Smooth muscle cell (in vitro differentiated cells): Measurements from ENCODE around the gene RECK. TPM values are rescaled to one million over a fixed set of nuclear protein-coding genes. Genes with fewer than 3 reads are reported as not detected.

Experiments used
- DNase-seq: peaks from one replicate; lab custom pipeline; 2025; ENCODE audit not compliant: unreplicated experiment; lab: John Stamatoyannopoulos, UW
- H2AFZ ChIP-seq: fragments of 200-600 bp; sonication (generic); 2 replicates; pipeline ENCODE4 v1.6.0; 2016; ENCODE audit warnings: antibody characterized with exemption, low read depth, mild to moderate bottlenecking
- H3F3A ChIP-seq: fragments of 200-600 bp; sonication (generic); 2 replicates; pipeline ENCODE4 v1.6.0; 2017; ENCODE audit warnings: antibody characterized with exemption, low read depth
- H3K27ac ChIP-seq: fragments of 200-600 bp; sonication (generic); 2 replicates; pipeline ENCODE4 v1.5.1; 2016; ENCODE audit warnings: low read depth, mild to moderate bottlenecking
- H3K27me3 ChIP-seq: fragments of 200-600 bp; sonication (generic); 2 replicates; pipeline ENCODE4 v1.6.1; 2016; ENCODE audit warnings: low read depth, mild to moderate bottlenecking
- H3K36me3 ChIP-seq: fragments of 200-600 bp; sonication (generic); 2 replicates; pipeline ENCODE4 v1.5.1; 2016; ENCODE audit warnings: low read depth
- H3K4me1 ChIP-seq: fragments of 200-600 bp; sonication (generic); 2 replicates; pipeline ENCODE4 v1.5.1; 2016; ENCODE audit warnings: low read depth
- H3K4me2 ChIP-seq: fragments of 200-600 bp; sonication (generic); 2 replicates; pipeline ENCODE4 v1.6.0; 2016; ENCODE audit warnings: mild to moderate bottlenecking
- H3K4me3 ChIP-seq: fragments of 200-600 bp; sonication (generic); 2 replicates; pipeline ENCODE4 v1.5.1; 2016; ENCODE audit warnings: mild to moderate bottlenecking
- H3K79me2 ChIP-seq: fragments of 200-600 bp; sonication (generic); 2 replicates; pipeline ENCODE4 v1.6.0; 2016; ENCODE audit warnings: low read depth, mild to moderate bottlenecking
- H3K9ac ChIP-seq: fragments of 200-600 bp; sonication (generic); 2 replicates; pipeline ENCODE4 v1.6.0; 2016; ENCODE audit warnings: low read depth
- H3K9me3 ChIP-seq: fragments of 200-600 bp; sonication (generic); replicated peaks from 2 replicates; pipeline ENCODE4 v1.5.1; 2016; ENCODE audit warnings: low read depth
- H4K20me1 ChIP-seq: fragments of 200-600 bp; sonication (generic); 2 replicates; pipeline ENCODE4 v1.6.0; 2016; ENCODE audit warnings: low read depth
- WGBS: methylation state at CpG from one replicate; pipeline ENCODE4 v1.1.7; 2016; ENCODE audit warnings: low lambda C conversion rate; 5-methylcytosine and 5-hydroxymethylcytosine counted together
- polyA plus RNA-seq: library from polyadenylated mRNA; unstranded; fragments of >200 nt; fragmentation: Nextera tagmentation; extraction: Ambion mirVana; gene quantifications from 2 replicates; pipeline ENCODE4 v1.2.1, GENCODE V29; 2016
- total RNA-seq: library from RNA; depleted of rRNA; stranded (reverse); fragments of >200 nt; gene quantifications from 2 replicates; pipeline ENCODE4 v1.2.3, GENCODE V29; 2014
- TF ChIP-seq, protein P1 (sequence below): fragments of 200-600 bp; sonication (generic); IDR thresholded peaks from 2 replicates; pipeline ENCODE4 v1.5.1; 2017; ENCODE audit warnings: borderline replicate concordance, mild to moderate bottlenecking, antibody characterized with exemption; ENCODE audit not compliant: insufficient read depth, poor library complexity, severe bottlenecking

RECK gene
- total and polyA plus RNA-seq, 2 experiments from 2014 or later = 42.9 to 50.0 TPM

GRCh38 chr9:36151316-36152210, 114.8 kb downstream of the RECK start:
- peak overlapping the region; percentile 28 for H3K4me2 ChIP-seq
- TF ChIP-seq, protein P1, sequence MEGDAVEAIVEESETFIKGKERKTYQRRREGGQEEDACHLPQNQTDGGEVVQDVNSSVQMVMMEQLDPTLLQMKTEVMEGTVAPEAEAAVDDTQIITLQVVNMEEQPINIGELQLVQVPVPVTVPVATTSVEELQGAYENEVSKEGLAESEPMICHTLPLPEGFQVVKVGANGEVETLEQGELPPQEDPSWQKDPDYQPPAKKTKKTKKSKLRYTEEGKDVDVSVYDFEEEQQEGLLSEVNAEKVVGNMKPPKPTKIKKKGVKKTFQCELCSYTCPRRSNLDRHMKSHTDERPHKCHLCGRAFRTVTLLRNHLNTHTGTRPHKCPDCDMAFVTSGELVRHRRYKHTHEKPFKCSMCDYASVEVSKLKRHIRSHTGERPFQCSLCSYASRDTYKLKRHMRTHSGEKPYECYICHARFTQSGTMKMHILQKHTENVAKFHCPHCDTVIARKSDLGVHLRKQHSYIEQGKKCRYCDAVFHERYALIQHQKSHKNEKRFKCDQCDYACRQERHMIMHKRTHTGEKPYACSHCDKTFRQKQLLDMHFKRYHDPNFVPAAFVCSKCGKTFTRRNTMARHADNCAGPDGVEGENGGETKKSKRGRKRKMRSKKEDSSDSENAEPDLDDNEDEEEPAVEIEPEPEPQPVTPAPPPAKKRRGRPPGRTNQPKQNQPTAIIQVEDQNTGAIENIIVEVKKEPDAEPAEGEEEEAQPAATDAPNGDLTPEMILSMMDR = no peak
- no peaks in the 10 kb centered on the region for H3K36me3 ChIP-seq
- H3K27me3 ChIP-seq = no peaks in the 10 kb centered on the region
- peaks cover 1% of the 10 kb centered on the region for H3K4me1 ChIP-seq
- no peak overlapping the region for H2AFZ ChIP-seq
- H3K79me2 ChIP-seq = no peaks in the 10 kb centered on the region
- peak overlapping the region; percentile 83 for H3K27ac ChIP-seq
- no peaks in the 10 kb centered on the region for H4K20me1 ChIP-seq
- H3K9me3 ChIP-seq = peaks cover 3% of the 10 kb centered on the region
- 79% methylated on average over 14 of the region's 14 CpGs for WGBS
- H3K4me3 ChIP-seq = no peak overlapping the region
- peak overlapping the region; percentile 49 for H3K9ac ChIP-seq
- no peak for DNase-seq
- H3F3A ChIP-seq = peaks cover 35% of the 10 kb centered on the region

- no peaks in the 10 kb centered on the region for H3K4me1 ChIP-seq
- TF ChIP-seq, protein P1 = no peak
These were observed 116.2 kb downstream of the RECK start for GRCh38 chr9:36152741-36153438.

GRCh38 chr9:36153746-36154145, 117.0 kb downstream of the RECK start:
- 78% methylated on average over 9 of the region's 9 CpGs for WGBS
- Histone ChIP-seq H3K4me2 (peak overlapping the region; percentile 61), H3F3A (peaks cover 25% of the 10 kb centered on the region), H3K9me3 (peaks cover 4% of the 10 kb centered on the region), H2AFZ (no peak overlapping the region), H3K4me3 (no peak overlapping the region), H3K4me1 (no peaks in the 10 kb centered on the region), H3K9ac (peak overlapping the region; percentile 93), H3K27ac (peak overlapping the region; percentile 100), H3K79me2 (no peaks in the 10 kb centered on the region), H3K27me3 (no peaks in the 10 kb centered on the region), H4K20me1 (no peaks in the 10 kb centered on the region), H3K36me3 (no peaks in the 10 kb centered on the region)
- DNase-seq = no peak
- TF ChIP-seq, protein P1 = no peak

More at GRCh38 chr9:36152741-36153438, 116.2 kb downstream of the RECK start:
- Histone ChIP-seq H3K27ac (peak overlapping the region; percentile 100), H3K4me2 (no peak overlapping the region), H3K4me3 (no peak overlapping the region), H3K79me2 (no peaks in the 10 kb centered on the region), H3K27me3 (no peaks in the 10 kb centered on the region), H3K36me3 (no peaks in the 10 kb centered on the region), H4K20me1 (no peaks in the 10 kb centered on the region), H3K9ac (no peak overlapping the region), H3F3A (peaks cover 29% of the 10 kb centered on the region), H3K9me3 (peaks cover 4% of the 10 kb centered on the region), H2AFZ (no peak overlapping the region)
- 92% methylated on average over 10 of the region's 10 CpGs for WGBS
- DNase-seq = no peak
